Stimulated activated CD4-positive, alpha-beta T cell treated with anti-CD3 and anti-CD28 coated beads, Interleukin-15, amount 100 ng/mL, for 1 hour (primary cell): Measurements from ENCODE around the gene KDSR.
"Not testable (repeated sequence)": the region's sequence is repeated elsewhere in the genome, so short reads cannot be mapped to it uniquely, and the experiment has no call there.

Experiments used
- DNase-seq, 2 donors: peaks; one replicate each; pipeline ENCODE4 v3.0.0-alpha.2; 2020; ENCODE audit warnings: low read depth in 1 of 2, low spot score in 1 of 2

KDSR gene

GRCh38 chr18:63366213-63367052, 573 bp downstream of the KDSR start:
- peak; percentile 37 to 43 for DNase-seq

DNA sequence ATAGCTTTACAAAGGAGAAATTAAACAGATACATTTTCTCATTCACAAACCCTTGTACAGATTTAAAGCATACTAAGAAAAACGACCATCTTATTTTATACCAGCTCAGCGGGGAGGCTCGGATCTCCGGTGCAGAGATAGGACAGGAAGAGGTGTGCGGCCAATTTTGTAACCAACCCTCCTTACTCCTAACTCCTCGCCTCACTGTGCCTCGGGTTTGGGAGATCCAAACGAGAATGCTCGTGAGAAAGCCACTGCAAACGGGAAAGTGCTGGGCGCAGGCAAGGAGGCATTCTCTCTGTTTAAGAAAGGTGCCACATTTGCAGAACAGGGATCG, 1.2 kb downstream of the KDSR start:
- no peak for DNase-seq

DNA sequence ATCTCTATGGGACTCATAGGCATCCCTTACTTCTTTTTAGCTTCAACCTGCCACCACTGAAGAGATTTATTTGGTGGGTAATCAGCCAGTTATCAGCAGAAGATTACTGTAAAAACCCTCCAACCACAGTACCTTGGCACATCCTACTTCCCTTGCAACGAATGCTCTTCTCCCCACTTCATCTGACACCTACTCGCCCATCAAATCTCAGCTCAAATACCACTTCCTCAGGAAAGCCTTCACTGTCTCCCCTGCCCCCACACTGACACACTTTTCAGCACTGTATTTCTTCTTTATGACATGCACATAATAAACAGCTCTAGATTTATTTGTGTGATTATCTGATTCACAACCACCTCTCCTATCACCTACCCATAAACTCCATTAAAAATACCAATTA, 3.1 kb downstream of the KDSR start:
- no peak for DNase-seq

- not testable (repeated sequence) for DNase-seq
Measured at GRCh38 chr18:63363420-63363819, 3.6 kb downstream of the KDSR start.

DNA sequence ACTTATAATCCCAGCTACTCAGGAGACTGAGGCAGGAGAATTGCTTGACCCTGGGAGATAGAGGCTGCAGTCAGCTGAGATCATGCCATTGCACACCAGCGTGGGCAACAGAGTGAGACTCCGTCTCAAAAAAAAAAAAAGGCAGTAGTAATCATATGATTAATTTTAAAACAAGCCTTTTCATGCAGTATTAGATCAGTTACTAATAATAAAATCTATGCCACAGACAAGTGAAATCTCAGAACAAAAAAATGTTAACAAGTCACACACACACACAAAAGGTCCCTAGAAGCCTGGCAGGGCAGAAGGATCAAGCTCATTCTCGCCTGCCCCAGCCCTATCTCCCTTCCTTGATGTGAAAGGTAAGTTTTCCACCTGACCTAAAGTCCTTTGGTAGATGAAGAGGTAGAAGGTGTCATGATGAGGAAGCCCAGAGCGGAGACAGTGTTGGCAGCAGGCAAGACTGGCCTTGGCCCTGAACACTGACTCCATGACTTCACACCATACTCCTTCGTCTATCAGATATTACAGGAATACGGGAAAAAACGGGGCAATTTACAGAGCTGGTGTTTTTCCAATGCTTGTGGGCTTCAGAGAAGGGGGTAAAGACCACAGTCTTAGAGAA, 10.6 kb downstream of the KDSR start:
- DNase-seq = no peak

- DNase-seq = no peak
Measured at GRCh38 chr18:63350230-63350629, 16.8 kb downstream of the KDSR start.

DNA sequence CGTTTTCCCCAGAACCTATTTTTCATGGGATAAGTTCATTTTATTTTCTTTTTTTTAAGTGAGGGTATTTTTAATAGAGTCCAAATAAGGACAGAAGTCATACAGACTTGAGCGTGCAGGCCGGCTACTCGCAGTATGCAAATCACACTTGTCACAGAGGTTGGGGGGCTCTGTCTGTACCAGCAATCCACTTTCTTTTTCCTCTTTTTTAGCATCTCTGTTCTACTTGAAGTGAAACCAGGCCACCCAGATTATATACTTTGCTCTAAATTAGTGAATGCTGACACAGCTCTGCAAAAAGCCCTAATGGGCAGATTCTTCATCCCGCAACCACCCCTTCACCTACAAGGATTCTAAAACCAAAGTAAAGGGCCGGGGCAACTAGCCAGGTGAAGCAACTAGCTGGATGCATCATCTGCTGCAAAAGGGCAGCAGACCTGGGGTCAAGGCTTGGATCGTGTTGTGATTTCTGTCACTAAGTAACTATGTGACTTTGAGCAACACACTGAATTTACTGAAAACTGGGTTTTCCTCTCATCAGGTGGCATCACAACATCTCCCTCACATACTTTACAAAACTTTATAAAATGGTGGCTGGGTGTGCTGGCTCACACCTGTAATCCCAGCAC, 18.4 kb downstream of the KDSR start:
- no peak for DNase-seq

DNA sequence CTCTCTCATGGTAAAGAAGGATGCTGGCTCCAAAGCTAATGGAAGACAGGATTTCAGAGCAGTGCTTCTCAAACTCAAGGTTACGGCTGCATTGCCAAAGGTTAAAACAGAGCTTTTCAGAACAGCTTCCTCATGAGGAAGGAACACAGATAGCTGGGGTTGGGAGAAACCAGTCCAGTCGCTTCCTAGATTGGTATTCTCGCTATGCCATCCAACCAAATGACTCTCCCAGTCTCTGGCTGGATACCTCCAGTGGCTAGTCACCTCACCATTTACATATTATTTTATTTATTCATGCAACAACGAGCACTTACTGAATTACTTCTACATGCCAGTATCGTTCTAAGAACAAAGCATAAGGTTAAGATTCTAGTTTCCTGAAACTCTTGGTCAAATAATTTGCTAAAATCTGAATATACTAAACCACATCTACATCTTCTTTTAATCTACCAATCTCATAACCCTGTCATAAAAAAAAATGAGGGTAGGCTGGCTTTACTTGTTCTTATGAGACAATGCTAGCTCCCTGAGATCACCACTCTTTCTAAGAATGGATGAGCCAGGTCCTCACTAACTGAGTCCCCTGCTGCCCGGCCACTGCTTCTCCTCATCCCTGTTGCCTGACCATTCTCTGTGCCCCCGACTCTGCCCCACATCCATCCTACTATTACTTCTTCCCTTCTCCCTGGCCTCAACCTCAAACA, 20.4 kb downstream of the KDSR start:
- DNase-seq = no peak

GRCh38 chr18:63346031-63346430, 21.0 kb downstream of the KDSR start:
- no peak for DNase-seq

DNA sequence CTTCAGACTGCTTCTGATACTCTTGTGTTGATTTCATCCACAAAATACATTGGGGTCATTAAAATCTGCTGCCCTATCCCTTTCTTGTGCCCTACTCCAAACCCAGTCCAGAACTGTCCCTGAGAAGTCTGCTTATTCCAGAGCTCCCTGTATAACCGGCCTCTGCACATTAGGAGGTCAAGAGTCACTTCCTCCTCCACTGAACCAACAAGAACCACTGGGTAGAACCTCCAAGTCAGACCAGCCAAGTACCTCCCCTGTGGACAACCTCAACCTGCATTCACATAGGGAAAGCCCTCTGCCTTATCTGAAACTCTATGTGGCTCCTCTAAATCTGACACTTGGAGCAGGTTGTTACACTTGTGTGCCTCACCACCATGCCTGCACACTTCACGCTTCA, 22.1 kb downstream of the KDSR start:
- DNase-seq = no peak

- DNase-seq = no peak
Measured at GRCh38 chr18:63344263-63344662, 22.7 kb downstream of the KDSR start.

DNA sequence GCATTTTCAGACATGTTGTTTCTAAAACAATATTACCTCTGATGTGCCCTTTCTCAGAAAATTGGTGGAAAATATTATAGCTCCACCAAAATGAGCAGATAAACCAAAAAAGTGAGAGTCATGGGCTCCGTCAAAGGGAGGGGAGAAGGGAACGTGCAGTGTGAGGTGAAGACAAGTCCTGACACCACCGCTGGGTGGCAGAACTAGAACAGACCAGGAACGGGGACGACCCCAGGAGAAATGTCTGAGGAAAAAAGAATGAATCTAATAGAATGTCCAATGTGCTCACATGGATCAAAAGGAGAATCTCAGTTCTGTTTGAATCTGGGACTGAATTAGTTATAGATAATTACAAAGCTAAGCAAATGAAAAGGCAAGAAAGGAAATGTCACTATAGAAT, 24.8 kb downstream of the KDSR start:
- DNase-seq = no peak

DNA sequence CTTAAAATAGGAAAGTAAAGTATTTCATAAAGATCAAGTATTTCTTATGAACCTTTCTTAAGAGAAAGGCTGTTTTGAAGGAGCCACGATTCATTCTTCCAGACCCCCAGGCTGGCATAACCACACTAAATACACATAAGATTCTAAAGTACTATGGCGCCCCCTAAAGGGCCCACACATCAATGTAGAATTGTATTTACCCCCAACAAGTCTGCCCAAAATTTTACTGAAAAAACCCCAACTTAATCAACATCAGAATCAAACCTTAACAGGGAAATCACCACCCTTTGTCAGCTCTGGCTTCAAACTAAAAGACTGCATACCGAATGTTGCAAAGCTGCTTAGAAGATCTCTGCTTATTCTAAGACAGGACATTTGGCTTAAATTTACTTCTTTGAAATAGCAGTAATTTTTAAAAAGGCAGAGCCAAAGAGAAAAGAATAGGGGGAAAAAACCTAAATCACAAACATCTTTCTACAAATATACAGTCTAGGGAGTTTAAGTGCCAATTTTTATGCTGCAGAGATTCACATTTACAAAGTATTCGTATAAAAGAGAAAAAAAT, 27.0 kb downstream of the KDSR start:
- DNase-seq = no peak

GRCh38 chr18:63336366-63337099, 30.5 kb downstream of the KDSR start:
- no peak for DNase-seq

GRCh38 chr18:63331105-63331504, 35.9 kb downstream of the KDSR start:
- no peak for DNase-seq

DNA sequence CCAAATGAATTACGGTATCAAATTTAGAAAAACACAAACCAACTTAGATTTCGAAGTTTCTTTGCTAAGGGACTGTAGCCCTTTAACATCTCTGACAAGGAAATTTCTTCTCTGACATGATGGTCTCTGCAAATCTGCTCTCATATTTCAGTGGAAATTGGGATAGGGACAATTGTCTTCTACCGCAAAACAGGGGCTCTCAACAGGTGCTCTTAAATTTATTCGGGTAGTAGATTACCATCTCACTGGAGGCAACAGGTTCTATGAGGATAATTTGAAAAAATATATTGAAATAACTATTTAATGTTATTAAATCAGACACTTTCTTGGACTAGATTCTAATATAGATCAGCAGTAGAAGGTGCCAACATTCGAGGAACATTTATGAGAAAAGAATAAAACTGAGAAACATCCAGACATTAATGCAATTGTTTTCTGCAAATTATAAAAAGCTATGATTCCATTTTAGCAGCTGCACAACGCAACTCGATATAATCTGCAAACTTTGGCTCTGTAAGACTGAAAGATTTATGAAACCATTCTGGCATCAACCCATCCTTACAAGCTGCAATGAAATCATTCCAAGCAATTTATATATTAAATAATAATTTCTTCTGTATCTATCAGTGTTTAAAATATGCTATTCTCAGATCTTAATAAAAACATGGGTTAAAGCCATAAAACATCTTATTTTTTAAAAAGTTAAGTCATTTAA, 37.4 kb downstream of the KDSR start:
- no peak for DNase-seq

DNA sequence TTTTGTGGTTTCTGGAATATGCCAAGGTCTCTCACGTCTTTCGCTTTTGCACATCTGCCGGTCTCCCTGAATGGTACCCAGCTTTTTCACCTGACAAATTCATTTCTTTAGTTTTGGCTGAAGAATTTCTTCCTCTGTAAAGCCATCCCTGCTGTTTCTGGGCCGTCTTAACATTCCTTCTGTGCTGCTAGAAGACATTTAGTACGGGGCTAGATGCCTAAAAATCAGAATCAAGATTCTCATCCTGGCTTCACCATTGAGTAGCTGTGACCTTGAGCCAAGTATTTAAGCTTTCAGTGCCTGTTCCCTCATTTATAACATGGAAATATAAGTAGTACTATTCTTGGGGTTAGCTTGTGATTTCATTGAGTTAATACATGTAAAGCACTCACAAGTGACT, 41.0 kb downstream of the KDSR start:
- no peak for DNase-seq

DNA sequence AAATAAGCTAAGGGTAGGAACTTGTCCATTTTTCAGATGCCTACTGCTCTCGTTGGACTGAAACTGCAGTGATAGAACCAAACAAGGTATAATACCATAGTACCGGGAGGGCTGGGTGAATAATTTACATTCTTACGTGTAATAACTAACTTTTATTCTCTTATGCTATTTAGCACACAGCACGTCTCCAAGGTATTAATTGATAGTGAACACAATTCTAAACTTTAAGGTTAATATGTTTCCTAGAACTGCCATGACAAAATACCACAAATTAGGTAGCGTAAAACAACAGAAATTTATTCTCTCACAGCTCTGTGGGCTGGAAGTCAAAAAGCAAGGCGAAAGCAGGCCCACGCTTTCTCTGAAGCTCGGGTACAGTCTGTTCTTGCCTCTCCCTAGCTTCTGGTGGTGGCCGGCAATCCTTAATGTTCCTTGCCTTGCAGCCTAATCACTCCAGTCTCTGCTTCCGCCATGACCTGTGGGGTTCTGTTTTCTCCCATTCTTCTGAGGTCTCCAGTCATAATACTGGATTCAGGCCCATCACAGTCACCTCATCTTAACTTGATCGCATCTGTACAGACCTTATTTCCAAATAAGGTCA, 41.8 kb downstream of the KDSR start:
- no peak for DNase-seq

GRCh38 chr18:63322908-63323634, 43.9 kb downstream of the KDSR start:
- DNase-seq = no peak
